Measurements from ENCODE around the gene LIPA.

DNA sequence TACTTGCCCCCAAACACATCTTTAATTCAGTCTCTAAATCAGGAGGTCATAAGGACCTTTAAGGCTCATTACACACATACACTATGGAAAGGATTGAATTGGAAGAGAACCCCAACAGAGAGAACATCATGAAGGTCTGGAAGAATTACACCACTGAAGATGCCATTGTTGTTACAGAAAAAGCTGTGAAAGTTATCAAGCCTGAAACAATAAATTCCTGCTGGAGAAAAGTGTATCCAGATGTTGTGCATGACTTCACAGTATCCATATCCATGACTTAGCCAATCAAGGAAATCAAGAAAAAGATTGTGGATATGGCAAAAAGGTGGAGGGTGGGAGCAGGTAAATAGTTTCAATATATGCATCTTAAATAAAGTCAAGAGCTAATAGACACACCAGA is 13.7 kb downstream of the LIPA start:
- TF ChIP-seq CTCF (IDR thresholded peaks at IDR 0.05) (no peak), POLR2A (IDR thresholded peaks at IDR 0.05) (no peak)
